GM18505 (cell line): Measurements from ENCODE around the gene LDB3.

Experiments used
- ATAC-seq: cut with Tn5 transposase; IDR thresholded peaks from one replicate; pipeline ENCODE4 v1.9.1; 2021; ENCODE audit not compliant: unreplicated experiment
- POLR2A ChIP-seq: IDR thresholded peaks from 4 replicates; pipeline ENCODE4 v1.6.1; 2011; ENCODE audit warnings: borderline replicate concordance; ENCODE audit not compliant: insufficient read depth, insufficient read length; ENCODE audit errors: extremely low read depth

The LDB3 gene

GRCh38 chr10:86688398-86688921, 20.1 kb downstream of the LDB3 start:
- TF ChIP-seq POLR2A: no peak
- ATAC-seq: peak; percentile 77

DNA sequence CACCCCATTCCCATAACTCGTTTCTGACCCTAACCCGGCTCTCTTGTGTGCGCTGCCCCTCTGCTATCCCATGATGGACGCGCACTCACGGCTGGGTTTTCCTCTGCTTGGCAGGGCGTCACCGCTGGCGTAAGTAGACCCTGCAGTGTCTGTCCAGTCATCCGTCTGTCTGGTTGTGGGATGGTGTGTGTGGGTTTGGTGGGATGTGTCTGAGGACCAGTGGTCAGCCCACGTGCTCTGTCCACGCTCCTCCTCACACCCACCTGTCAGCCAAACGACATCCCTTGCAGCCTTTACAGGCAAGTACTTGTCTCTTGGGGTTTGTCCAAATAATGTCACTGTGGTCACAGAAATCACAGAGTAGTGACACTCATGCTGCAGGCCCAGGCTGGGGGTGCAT, 20.8 kb downstream of the LDB3 start:
- ATAC-seq: no peak
- no peak for TF ChIP-seq POLR2A

- no peak for TF ChIP-seq POLR2A
- no peak for ATAC-seq
Observed at GRCh38 chr10:86690231-86690630, 21.9 kb downstream of the LDB3 start.

- TF ChIP-seq POLR2A: no peak
- ATAC-seq: no peak
Observed at GRCh38 chr10:86690657-86691084, 22.4 kb downstream of the LDB3 start.

DNA sequence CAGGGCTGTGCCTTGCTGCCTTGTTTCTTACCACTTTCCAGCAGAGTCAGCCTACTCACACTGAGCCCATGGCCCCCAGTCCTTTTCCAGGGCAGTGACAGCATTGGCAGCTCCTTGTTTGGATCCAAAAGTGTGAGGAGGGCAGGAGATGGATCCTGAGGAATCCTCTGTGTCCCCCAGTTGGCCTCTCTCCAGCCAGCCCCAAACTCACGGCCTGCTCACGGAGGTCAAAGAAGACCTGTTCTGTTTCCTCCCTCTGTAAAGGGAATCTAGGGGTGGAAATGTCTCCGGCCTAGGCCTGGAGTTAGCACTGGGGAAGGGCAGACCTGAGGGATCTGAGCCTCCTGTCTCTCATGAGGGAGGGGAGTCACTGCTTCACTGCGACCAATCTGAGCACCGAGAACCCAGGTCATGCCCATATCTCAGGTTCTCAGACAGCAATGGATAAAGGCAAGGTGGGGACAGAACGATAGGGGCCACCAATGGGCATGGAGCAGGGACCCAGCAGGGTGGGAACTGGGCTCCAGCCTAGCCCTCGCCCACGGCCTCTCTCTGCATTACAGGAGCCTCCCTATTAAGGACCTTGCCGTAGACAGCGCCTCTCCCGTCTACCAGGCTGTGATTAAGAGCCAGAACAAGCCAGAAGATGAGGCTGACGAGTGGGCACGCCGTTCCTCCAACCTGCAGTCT, 23.2 kb downstream of the LDB3 start:
- no peak for TF ChIP-seq POLR2A
- ATAC-seq: no peak

DNA sequence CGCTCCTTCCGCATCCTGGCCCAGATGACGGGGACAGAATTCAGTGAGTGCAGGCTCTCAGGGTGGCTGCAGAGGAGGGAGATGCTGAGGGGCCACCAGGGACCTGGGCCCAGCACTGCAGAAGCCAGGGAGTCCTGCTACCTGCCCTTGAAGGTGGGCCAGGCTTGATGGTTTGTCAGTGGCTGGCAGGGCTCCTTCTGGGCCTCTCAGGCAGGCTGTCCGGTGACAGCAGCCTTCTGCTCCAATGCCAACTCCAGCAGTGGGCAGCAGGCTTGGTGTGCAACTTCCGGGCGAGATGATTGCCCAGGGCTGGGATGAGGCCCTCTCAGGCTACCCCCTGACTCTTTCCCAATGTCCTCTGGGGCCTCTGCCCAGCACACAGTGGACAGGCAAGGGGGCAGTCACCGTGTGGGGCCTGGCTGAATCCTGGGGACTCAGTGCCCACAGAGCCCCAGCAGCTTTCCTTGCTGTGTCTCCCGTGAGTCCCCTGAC, 23.8 kb downstream of the LDB3 start:
- ATAC-seq: no peak
- no peak for TF ChIP-seq POLR2A

DNA sequence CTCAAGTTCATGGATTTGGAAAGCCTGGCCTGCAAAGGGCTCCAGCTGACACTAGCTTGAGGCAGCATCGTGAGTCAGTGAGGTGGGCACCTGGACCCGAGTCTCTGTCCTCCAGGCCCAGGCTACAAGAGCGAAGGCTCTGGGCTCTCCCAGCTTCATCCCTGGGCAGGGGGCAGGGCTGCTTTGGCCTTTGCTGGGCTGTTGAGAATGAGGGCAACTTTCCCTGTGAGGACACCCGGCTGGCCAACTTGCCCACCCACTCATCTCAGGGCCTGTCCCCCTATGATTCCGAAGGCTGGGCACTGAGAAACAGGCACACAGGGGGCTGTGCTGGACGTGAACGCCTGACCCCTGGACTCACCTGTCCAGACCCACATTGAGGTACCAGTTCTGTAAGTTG, 24.4 kb downstream of the LDB3 start:
- ATAC-seq: no peak
- TF ChIP-seq POLR2A: no peak

GRCh38 chr10:86693275-86693674, 25.0 kb downstream of the LDB3 start:
- ATAC-seq: no peak
- no peak for TF ChIP-seq POLR2A

GRCh38 chr10:86693721-86694369, 25.5 kb downstream of the LDB3 start:
- ATAC-seq: no peak
- no peak for TF ChIP-seq POLR2A

- no peak for TF ChIP-seq POLR2A
- no peak for ATAC-seq
Observed at GRCh38 chr10:86698207-86698940, 30.1 kb downstream of the LDB3 start.

DNA sequence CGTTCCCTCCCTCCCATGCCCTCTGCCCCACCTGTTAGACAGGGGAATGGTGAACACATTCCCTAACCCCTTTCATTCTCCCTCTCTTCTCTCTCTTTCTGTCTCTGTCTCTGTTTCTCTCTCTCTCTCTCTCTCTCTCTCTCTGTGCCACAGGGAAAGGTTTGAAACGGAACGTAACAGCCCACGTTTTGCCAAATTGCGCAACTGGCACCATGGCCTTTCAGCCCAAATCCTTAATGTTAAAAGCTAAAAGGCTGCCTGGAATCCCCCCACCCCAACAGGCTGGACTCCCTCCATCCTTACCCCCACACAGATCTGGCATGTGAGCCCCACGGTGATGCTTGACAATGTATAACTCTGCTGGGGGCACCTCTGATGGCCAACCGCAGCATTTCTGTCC, 30.8 kb downstream of the LDB3 start:
- no peak for ATAC-seq
- no peak for TF ChIP-seq POLR2A

DNA sequence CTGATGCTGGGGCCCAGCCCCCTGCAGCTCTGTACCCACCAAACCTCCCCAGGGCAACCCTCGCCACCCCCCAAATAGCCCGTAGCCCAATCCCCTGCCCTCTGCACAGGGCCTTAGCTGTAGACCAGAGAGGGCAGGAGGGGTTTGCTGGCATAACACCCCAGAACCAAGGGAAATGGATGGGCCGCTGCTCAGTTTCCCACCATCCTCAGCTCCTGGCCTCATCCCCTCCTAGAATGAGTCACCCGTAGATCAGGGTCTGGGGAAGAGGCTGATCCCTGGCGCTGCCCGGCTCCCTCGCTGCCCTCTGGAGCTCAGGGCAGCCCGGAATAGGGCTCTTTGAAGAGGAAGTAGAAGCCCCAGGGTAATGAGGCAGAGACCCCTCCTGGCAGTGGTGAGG, 31.2 kb downstream of the LDB3 start:
- TF ChIP-seq POLR2A: no peak
- ATAC-seq: no peak

DNA sequence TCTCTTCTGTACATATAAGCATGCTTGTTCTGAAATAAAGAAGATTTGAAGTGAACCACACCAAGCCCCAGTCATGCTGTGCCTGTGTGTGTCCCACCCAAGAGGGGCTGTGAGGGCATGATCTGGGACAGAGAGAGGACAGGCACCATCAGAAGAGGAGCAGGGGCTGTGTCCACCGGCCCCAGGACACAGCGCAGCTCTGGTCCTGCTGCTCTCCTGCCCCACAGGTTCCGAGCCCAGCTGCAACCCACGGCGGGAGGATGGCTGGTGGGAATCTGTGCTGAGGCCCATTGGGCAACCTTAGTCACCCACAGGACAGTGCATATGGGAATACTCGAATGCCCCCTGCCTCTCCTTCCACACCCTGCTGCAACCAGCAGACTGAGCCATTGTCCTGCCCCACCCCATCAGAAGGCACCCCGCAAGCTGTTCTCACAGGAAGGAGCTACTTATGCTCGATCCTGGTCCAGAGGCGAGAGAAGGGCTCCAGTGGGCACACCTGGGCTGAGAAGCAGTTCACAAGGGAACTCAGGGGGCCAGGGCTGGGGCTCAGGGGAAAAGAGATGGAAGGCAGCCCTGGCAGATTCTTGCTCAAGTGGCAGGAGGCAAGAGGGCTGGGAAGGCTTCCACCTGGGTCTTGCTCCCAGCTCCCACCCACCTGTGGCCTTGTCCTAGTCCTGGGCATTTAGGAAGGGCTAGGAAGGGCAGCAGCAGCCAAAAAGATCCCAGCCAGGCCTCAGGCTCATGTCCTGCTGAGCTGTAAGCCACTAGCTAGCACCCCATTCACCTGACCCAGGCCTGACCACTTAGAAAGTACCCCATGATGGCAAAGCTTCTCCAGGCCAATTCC, 31.9 kb downstream of the LDB3 start:
- no peak for ATAC-seq

DNA sequence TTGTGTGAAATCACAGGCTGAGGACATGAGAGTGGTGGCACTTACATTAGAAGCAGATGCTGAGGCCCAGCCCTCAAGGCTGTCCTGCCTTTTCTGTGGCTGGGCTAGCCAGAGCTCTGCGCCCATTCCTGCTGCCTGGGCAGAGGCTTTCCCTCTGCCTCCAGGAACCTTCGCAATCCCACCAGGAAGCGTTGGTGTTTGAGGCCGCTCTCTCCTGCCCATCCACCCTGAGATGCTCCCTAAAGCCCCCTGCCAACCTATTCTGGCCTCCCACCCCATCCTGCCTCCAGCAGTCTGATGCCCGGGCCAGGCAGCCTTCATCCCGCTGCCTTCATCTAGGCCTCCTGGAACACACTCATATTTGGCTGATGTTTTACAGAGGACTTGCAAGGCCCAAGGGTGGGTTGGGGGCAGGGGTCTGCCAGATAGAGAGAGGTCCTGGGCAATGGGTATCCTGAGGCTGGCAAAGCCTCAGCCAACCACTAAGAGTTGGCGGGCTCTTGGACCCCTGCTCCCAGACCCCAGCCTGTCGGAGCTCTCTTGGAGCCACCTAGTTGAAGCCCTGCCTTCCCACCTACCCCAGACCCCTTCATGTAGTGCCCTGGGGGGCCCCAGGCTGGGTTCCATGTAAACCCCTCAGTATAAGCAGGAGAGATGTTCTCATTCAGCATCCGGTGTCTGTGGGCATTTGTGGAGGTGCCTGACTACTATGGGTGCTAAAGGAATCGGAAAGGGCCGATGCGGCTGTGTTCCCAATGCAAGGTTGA, 32.7 kb downstream of the LDB3 start:
- ATAC-seq: no peak
- TF ChIP-seq POLR2A: no peak

More for the DNA sequence above, 31.9 kb downstream of the LDB3 start:
- no peak for TF ChIP-seq POLR2A
